ENCODE data around the gene BTBD9.

Gene BTBD9

DNA sequence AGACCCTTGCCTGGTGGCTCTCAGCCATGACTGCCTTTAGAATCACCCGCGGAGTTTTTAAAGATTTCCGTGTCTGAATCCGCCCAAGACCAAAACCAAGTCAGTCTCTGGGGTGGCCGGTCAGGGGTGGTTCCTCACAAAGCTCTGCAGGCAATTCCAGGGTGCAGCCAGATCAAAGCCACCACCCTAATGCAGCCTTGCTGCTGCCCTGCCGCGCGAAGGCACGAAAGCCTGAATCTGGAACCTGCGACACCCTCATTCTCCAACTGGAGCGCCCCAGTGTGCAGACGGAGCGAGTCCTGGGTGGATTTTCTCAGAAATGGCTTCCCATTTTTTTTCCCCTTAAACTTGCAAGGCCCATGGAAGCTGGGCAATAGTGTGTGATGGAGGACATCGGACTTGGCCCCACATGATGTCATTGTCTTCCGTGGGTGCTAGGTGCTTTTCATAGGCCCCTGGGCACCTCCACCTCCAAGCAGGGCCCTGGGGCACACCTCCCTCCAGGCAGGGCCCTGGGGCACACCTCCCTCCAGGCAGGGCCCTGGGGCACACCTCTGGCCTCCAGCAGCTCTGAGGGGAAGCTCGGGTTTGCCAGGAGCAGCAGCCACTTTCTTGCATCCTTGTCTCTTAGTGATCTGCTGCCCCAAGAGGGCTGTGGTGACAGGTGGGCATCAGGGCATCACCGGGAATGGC, 477.1 kb downstream of the BTBD9 start:
- Histone ChIP-seq H3K4me1 (ENCODE audit: control insufficient read depth, insufficient read depth, low read depth, low read length) (peaks cover 5% of the 10 kb centered on the region), H2AK5ac (ENCODE audit: low read length, severe bottlenecking) (no peak overlapping the region), H3K79me1 (replicated peaks; ENCODE audit: low read length, poor library complexity, severe bottlenecking) (peaks cover 20% of the 10 kb centered on the region), H2BK12ac (ENCODE audit: low read length in 2 of 2) (no peak overlapping the region), H2BK5ac (ENCODE audit: low read depth, low read length, poor library complexity, severe bottlenecking) (no peak overlapping the region), H3K4me3 (ENCODE audit: insufficient read depth in 1 of 2, low read depth in 1 of 2, low read length in 2 of 2) (no peak overlapping the region), H3K23ac (ENCODE audit: low read length in 2 of 2) (no peak overlapping the region), H3K14ac (ENCODE audit: low read length in 2 of 2) (no peak overlapping the region), H2BK120ac (ENCODE audit: low read depth, low read length) (no peak overlapping the region), H3K27me3 (ENCODE audit: control insufficient read depth in 1 of 2, insufficient read depth in 1 of 2, low read length in 2 of 2) (no peaks in the 10 kb centered on the region), H2BK15ac (ENCODE audit: low read depth, poor library complexity, severe bottlenecking) (no peak overlapping the region), H3K9ac (ENCODE audit: low read length) (no peak overlapping the region), H4K91ac (ENCODE audit: low read length) (no peak overlapping the region), H3K4me2 (ENCODE audit: low read length, poor library complexity, severe bottlenecking) (no peak overlapping the region), H3K9me3 (ENCODE audit: control insufficient read depth, low read length) (no peaks in the 10 kb centered on the region), H2AFZ (ENCODE audit: low read depth, low read length) (no peak overlapping the region), H3K36me3 (ENCODE audit: control insufficient read depth in 1 of 2, insufficient read depth in 2 of 2, low read depth in 1 of 2, low read length in 2 of 2) (peaks cover 16 to 43% of the 10 kb centered on the region in 2 experiments), H4K8ac (ENCODE audit: low read length) (no peak overlapping the region), H3K4ac (ENCODE audit: low read depth in 1 of 2, low read length in 2 of 2) (no peak overlapping the region), H3K27ac (ENCODE audit: low read length, poor library complexity, severe bottlenecking) (no peak overlapping the region), H3K18ac (ENCODE audit: low read depth in 1 of 2, low read length in 2 of 2) (no peak overlapping the region)
- 98% methylated on average over 17 of the region's 17 CpGs for WGBS
- no peak for DNase-seq

DNA sequence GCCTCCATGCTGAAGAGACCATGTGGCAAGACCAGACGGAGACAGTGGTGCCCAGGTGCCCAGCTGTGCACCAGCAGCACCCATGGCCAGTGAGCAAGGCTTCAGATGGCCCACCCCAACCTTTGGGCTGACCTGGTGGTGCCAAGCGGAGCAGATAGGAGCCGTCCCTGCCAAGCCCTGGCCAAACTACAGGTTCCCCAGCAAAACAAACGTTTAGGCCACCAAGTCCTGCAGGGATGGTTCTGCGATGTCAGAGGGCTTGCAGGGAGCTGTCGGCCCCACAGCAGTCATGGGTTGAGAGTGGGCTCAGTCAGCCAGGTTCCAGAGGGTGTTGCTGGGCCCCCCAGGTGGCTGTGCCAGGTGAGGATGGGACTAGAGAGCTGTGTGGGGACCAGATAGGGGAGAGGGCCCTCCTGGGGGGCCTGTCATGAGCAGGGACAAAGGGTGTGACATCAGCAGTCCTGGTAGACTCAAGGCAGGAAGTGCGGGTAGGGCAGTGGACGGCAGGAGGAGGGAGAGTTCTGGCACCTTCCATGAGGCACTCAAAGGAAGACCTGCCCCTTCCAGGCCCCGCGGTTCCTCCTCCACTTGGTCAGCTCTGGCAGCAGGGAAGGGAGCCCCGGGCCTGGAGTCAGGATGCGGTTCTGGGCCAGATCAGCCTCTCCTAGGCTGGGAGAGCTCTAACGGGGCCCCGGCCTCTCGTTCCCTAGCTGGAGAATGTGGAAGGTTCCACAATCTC, 477.8 kb downstream of the BTBD9 start:
- H2AFZ ChIP-seq (ENCODE audit: low read depth, low read length): no peak overlapping the region
- no peak for DNase-seq
- H3K27ac ChIP-seq (ENCODE audit: low read length, poor library complexity, severe bottlenecking): no peak overlapping the region
- no peak overlapping the region for H3K14ac ChIP-seq (ENCODE audit: low read length in 2 of 2)
- no peaks in the 10 kb centered on the region for H3K27me3 ChIP-seq (ENCODE audit: control insufficient read depth in 1 of 2, insufficient read depth in 1 of 2, low read length in 2 of 2)
- H4K8ac ChIP-seq (ENCODE audit: low read length): no peak overlapping the region
- WGBS: 97% methylated on average over 15 of the region's 15 CpGs
- H2BK12ac ChIP-seq (ENCODE audit: low read length in 2 of 2): no peak overlapping the region
- no peak overlapping the region for H2BK5ac ChIP-seq (ENCODE audit: low read depth, low read length, poor library complexity, severe bottlenecking)
- no peak overlapping the region for H2BK15ac ChIP-seq (ENCODE audit: low read depth, poor library complexity, severe bottlenecking)
- no peak overlapping the region for H3K9ac ChIP-seq (ENCODE audit: low read length)
- no peak overlapping the region for H3K4me3 ChIP-seq (ENCODE audit: insufficient read depth in 1 of 2, low read depth in 1 of 2, low read length in 2 of 2)
- H3K4me2 ChIP-seq (ENCODE audit: low read length, poor library complexity, severe bottlenecking): no peak overlapping the region
- no peaks in the 10 kb centered on the region for H3K9me3 ChIP-seq (ENCODE audit: control insufficient read depth, low read length)
- H3K79me1 ChIP-seq (replicated peaks; ENCODE audit: low read length, poor library complexity, severe bottlenecking): peaks cover 24% of the 10 kb centered on the region
- peaks cover 19 to 46% of the 10 kb centered on the region in 2 experiments for H3K36me3 ChIP-seq (ENCODE audit: control insufficient read depth in 1 of 2, insufficient read depth in 2 of 2, low read depth in 1 of 2, low read length in 2 of 2)
- no peak overlapping the region for H2AK5ac ChIP-seq (ENCODE audit: low read length, severe bottlenecking)
- no peak overlapping the region for H4K91ac ChIP-seq (ENCODE audit: low read length)
- no peak overlapping the region for H3K23ac ChIP-seq (ENCODE audit: low read length in 2 of 2)
- peaks cover 5% of the 10 kb centered on the region for H3K4me1 ChIP-seq (ENCODE audit: control insufficient read depth, insufficient read depth, low read depth, low read length)
- H3K18ac ChIP-seq (ENCODE audit: low read depth in 1 of 2, low read length in 2 of 2): no peak overlapping the region
- no peak overlapping the region for H3K4ac ChIP-seq (ENCODE audit: low read depth in 1 of 2, low read length in 2 of 2)
- H2BK120ac ChIP-seq (ENCODE audit: low read depth, low read length): no peak overlapping the region

DNA sequence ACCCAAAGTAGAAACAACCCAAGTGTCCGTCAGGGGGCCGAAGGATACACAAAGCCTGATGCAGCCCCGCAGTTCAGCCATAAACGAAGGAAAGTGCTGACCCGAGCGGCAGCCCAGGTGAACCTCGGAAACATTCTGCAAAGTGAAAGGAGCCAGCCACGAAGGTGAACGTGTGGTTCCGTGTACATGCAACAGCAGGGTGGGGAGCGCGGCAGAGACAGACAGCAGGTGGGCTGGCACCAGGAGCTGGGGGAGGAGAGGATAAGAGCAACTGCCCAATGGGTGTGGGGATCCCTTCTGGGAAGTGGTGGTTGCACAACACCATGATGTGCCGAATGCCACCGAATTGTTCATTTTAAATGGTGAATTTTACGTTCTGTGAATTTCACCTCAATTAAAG, 478.4 kb downstream of the BTBD9 start:
- Histone ChIP-seq H3K9me3 (ENCODE audit: control insufficient read depth, low read length) (no peaks in the 10 kb centered on the region), H3K4me2 (ENCODE audit: low read length, poor library complexity, severe bottlenecking) (no peak overlapping the region), H3K36me3 (ENCODE audit: control insufficient read depth in 1 of 2, insufficient read depth in 2 of 2, low read depth in 1 of 2, low read length in 2 of 2) (peaks cover 19 to 46% of the 10 kb centered on the region in 2 experiments), H3K23ac (ENCODE audit: low read length in 2 of 2) (no peak overlapping the region), H4K8ac (ENCODE audit: low read length) (no peak overlapping the region), H2AFZ (ENCODE audit: low read depth, low read length) (no peak overlapping the region), H3K18ac (ENCODE audit: low read depth in 1 of 2, low read length in 2 of 2) (no peak overlapping the region), H2BK5ac (ENCODE audit: low read depth, low read length, poor library complexity, severe bottlenecking) (no peak overlapping the region), H3K4me1 (ENCODE audit: control insufficient read depth, insufficient read depth, low read depth, low read length) (peaks cover 1% of the 10 kb centered on the region), H2AK5ac (ENCODE audit: low read length, severe bottlenecking) (no peak overlapping the region), H3K79me1 (replicated peaks; ENCODE audit: low read length, poor library complexity, severe bottlenecking) (peaks cover 26% of the 10 kb centered on the region), H2BK12ac (ENCODE audit: low read length in 2 of 2) (no peak overlapping the region), H2BK15ac (ENCODE audit: low read depth, poor library complexity, severe bottlenecking) (no peak overlapping the region), H3K27me3 (ENCODE audit: control insufficient read depth in 1 of 2, insufficient read depth in 1 of 2, low read length in 2 of 2) (no peaks in the 10 kb centered on the region), H3K9ac (ENCODE audit: low read length) (no peak overlapping the region), H2BK120ac (ENCODE audit: low read depth, low read length) (no peak overlapping the region), H3K4me3 (ENCODE audit: insufficient read depth in 1 of 2, low read depth in 1 of 2, low read length in 2 of 2) (no peak overlapping the region), H3K14ac (ENCODE audit: low read length in 2 of 2) (no peak overlapping the region), H3K27ac (ENCODE audit: low read length, poor library complexity, severe bottlenecking) (no peak overlapping the region), H4K91ac (ENCODE audit: low read length) (no peak overlapping the region), H3K4ac (ENCODE audit: low read depth in 1 of 2, low read length in 2 of 2) (no peak overlapping the region)
- DNase-seq: no peak
- WGBS: 92% methylated on average over 15 of the region's 15 CpGs

DNA sequence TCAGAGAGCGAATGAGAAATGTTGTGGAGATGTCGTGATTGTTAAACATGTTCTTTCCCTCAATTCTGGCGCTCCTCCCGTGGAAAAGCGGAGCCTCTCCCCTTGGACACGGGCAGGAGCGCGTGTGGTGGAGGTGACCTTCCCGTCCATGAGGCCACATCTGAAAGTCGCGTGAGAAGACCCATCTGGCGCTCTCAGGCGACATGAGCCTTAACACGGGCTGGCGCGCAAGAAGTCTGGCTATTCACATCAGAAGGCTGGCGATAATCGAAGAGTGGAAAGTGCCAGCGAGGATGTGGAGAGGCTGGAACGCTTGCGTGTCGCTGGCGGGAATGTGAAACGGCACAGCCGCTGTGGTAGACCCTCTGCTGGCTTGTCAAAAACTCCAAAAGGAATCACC, 478.9 kb downstream of the BTBD9 start:
- H2BK120ac ChIP-seq (ENCODE audit: low read depth, low read length): no peak overlapping the region
- peaks cover 19 to 46% of the 10 kb centered on the region in 2 experiments for H3K36me3 ChIP-seq (ENCODE audit: control insufficient read depth in 1 of 2, insufficient read depth in 2 of 2, low read depth in 1 of 2, low read length in 2 of 2)
- H2AK5ac ChIP-seq (ENCODE audit: low read length, severe bottlenecking): no peak overlapping the region
- H2AFZ ChIP-seq (ENCODE audit: low read depth, low read length): no peak overlapping the region
- H3K18ac ChIP-seq (ENCODE audit: low read depth in 1 of 2, low read length in 2 of 2): no peak overlapping the region
- H3K27ac ChIP-seq (ENCODE audit: low read length, poor library complexity, severe bottlenecking): no peak overlapping the region
- peaks cover 28% of the 10 kb centered on the region for H3K79me1 ChIP-seq (replicated peaks; ENCODE audit: low read length, poor library complexity, severe bottlenecking)
- no peak overlapping the region for H3K14ac ChIP-seq (ENCODE audit: low read length in 2 of 2)
- DNase-seq: no peak
- no peak overlapping the region for H3K9ac ChIP-seq (ENCODE audit: low read length)
- H3K9me3 ChIP-seq (ENCODE audit: control insufficient read depth, low read length): no peaks in the 10 kb centered on the region
- no peak overlapping the region for H2BK15ac ChIP-seq (ENCODE audit: low read depth, poor library complexity, severe bottlenecking)
- no peak overlapping the region for H3K23ac ChIP-seq (ENCODE audit: low read length in 2 of 2)
- H2BK12ac ChIP-seq (ENCODE audit: low read length in 2 of 2): no peak overlapping the region
- H3K4me3 ChIP-seq (ENCODE audit: insufficient read depth in 1 of 2, low read depth in 1 of 2, low read length in 2 of 2): no peak overlapping the region
- no peak overlapping the region for H4K8ac ChIP-seq (ENCODE audit: low read length)
- no peak overlapping the region for H4K91ac ChIP-seq (ENCODE audit: low read length)
- H3K4me2 ChIP-seq (ENCODE audit: low read length, poor library complexity, severe bottlenecking): no peak overlapping the region
- H3K4me1 ChIP-seq (ENCODE audit: control insufficient read depth, insufficient read depth, low read depth, low read length): peaks cover 1% of the 10 kb centered on the region
- no peaks in the 10 kb centered on the region for H3K27me3 ChIP-seq (ENCODE audit: control insufficient read depth in 1 of 2, insufficient read depth in 1 of 2, low read length in 2 of 2)
- no peak overlapping the region for H3K4ac ChIP-seq (ENCODE audit: low read depth in 1 of 2, low read length in 2 of 2)
- 96% methylated on average over 25 of the region's 25 CpGs for WGBS
- H2BK5ac ChIP-seq (ENCODE audit: low read depth, low read length, poor library complexity, severe bottlenecking): no peak overlapping the region

Measured in mesenchymal stem cell (in vitro differentiated cells and primary cell).